HG03045 (cell line): ENCODE measurements around the gene GJA5.
"Not testable (repeated sequence)": the region's sequence is repeated elsewhere in the genome, so short reads cannot be mapped to it uniquely, and the experiment has no call there.

ENCODE experiments used
- ATAC-seq: cut with Tn5 transposase; IDR thresholded peaks from one replicate; pipeline ENCODE4 v1.9.1; 2021; ENCODE audit warnings: mild to moderate bottlenecking, moderate library complexity; ENCODE audit not compliant: unreplicated experiment

Gene GJA5

GRCh38 chr1:147734291-147734841 is 26.0 kb downstream of the GJA5 start:
- not testable (repeated sequence) for ATAC-seq

- ATAC-seq, result no peak
Measured at GRCh38 chr1:147729315-147729714, 31.1 kb downstream of the GJA5 start.

- no peak for ATAC-seq
Measured at GRCh38 chr1:147726168-147726567, 34.2 kb downstream of the GJA5 start.

GRCh38 chr1:147725685-147726084 is 34.7 kb downstream of the GJA5 start:
- no peak for ATAC-seq

- no peak for ATAC-seq
Measured at GRCh38 chr1:147723691-147724323, 36.6 kb downstream of the GJA5 start.

GRCh38 chr1:147722124-147722523 is 38.3 kb downstream of the GJA5 start:
- no peak for ATAC-seq

GRCh38 chr1:147721716-147722115 is 38.7 kb downstream of the GJA5 start:
- ATAC-seq, result no peak

- no peak for ATAC-seq
Measured at GRCh38 chr1:147720557-147720956, 39.8 kb downstream of the GJA5 start.

- no peak for ATAC-seq
Measured at GRCh38 chr1:147719711-147720225, 40.6 kb downstream of the GJA5 start.

GRCh38 chr1:147719029-147719698 is 41.2 kb downstream of the GJA5 start:
- no peak for ATAC-seq

GRCh38 chr1:147717706-147718097 is 42.7 kb downstream of the GJA5 start:
- ATAC-seq, result no peak

- ATAC-seq, result no peak
Measured at GRCh38 chr1:147717051-147717705, 43.2 kb downstream of the GJA5 start.

GRCh38 chr1:147712605-147713004 is 47.8 kb downstream of the GJA5 start:
- no peak for ATAC-seq
